Stomach (tissue), 4 donors: ENCODE measurements around the gene CDK12.

Experiments
- CTCF ChIP-seq, 7 experiments: fragments of 450-650 bp in 4 of 7; fragments of 200-600 bp in 3 of 7; sonication (generic) in 3 of 7; IDR thresholded peaks; one replicate each; pipeline ENCODE4 v1.5.1; 2016 to 2019; ENCODE audit warnings: antibody characterized with exemption in 7 of 7, control low read depth in 2 of 7, mild to moderate bottlenecking in 1 of 7
- POLR2A ChIP-seq, 4 donors: fragments of 450-650 bp; IDR thresholded peaks; one replicate each; pipeline ENCODE4 v1.6.1; 2016; ENCODE audit warnings: antibody characterized with exemption in 4 of 4, control low read depth in 2 of 4, mild to moderate bottlenecking in 1 of 4, moderate library complexity in 1 of 4

GRCh38 chr17:39461113-39461925, at the start of gene CDK12:
- TF ChIP-seq POLR2A (IDR thresholded peaks at IDR 0.05) (peak in 2 of 4 donors; percentile 78 to 89), CTCF (IDR thresholded peaks at IDR 0.05) (no peak)
